ENCODE measurements around the gene ATP11A.

GRCh38 chr13:112725346-112726015 lies 35.6 kb downstream of the ATP11A start:
- no peak for TF ChIP-seq PATZ1 (tag by site-specific recombination; IDR thresholded peaks at IDR 0.05)
- no peak for TF ChIP-seq CTCF (tag by site-specific recombination; IDR thresholded peaks at IDR 0.05)
- no peak for TF ChIP-seq ZFHX2 (tag by site-specific recombination; conservative IDR thresholded peaks at IDR 0.05)
- no peak for TF ChIP-seq ZBTB49 (tag by site-specific recombination; IDR thresholded peaks at IDR 0.05; ENCODE audit: low read depth)
- TF ChIP-seq ZNF112 (tag by site-specific recombination; IDR thresholded peaks at IDR 0.05) = no peak
- no peak for TF ChIP-seq ZNF404 (tag by site-specific recombination; IDR thresholded peaks at IDR 0.05)
- no peak for TF ChIP-seq ZNF274 (IDR thresholded peaks at IDR 0.05; ENCODE audit: low read length)
- no peak for TF ChIP-seq ZNF274 (tag by site-specific recombination; IDR thresholded peaks at IDR 0.05; ENCODE audit: borderline replicate concordance)
- TF ChIP-seq ZNF660 (tag by site-specific recombination; IDR thresholded peaks at IDR 0.05) = no peak
- TF ChIP-seq ZNF561 (tag by site-specific recombination; IDR thresholded peaks at IDR 0.05; ENCODE audit: borderline replicate concordance) = no peak

Measured in HEK293 (cell line).